Esophagus squamous epithelium (tissue), 5 donors: ENCODE results near the gene RIPK3. TPM values are rescaled to one million over a fixed set of nuclear protein-coding genes. Genes with fewer than 3 reads are reported as not detected.

Experiments used
- DNase-seq: peaks from one replicate; lab custom pipeline; 2025; lab: John Stamatoyannopoulos, UW
- H3K27ac ChIP-seq, 4 donors: fragments of 200-600 bp; sonication (generic); one replicate each; pipeline ENCODE4 v1.5.1; 2016 to 2019; ENCODE audit warnings: mild to moderate bottlenecking in 1 of 4
- H3K27me3 ChIP-seq, 4 donors: fragments of 200-600 bp; sonication (generic); 1 replicate in 3 of 4; 2 replicates in 1 of 4; pipeline versions ENCODE4 v1.5.1 to v1.6.0; 2017 to 2021; ENCODE audit warnings: antibody characterized with exemption in 1 of 4
- H3K36me3 ChIP-seq, 3 donors: fragments of 200-600 bp; sonication (generic); one replicate each; pipeline ENCODE4 v1.5.1; 2016 to 2019
- H3K4me1 ChIP-seq, 3 donors: fragments of 200-600 bp; sonication (generic); one replicate each; pipeline ENCODE4 v1.5.1; 2017 to 2019
- H3K4me3 ChIP-seq, 4 donors: fragments of 200-600 bp; sonication (generic); 1 replicate in 3 of 4; 2 replicates in 1 of 4; pipeline ENCODE4 v1.5.1; 2016 to 2019; ENCODE audit warnings: mild to moderate bottlenecking in 2 of 4, moderate library complexity in 1 of 4
- H3K9me3 ChIP-seq, 3 donors: fragments of 200-600 bp; sonication (generic); one replicate each; pipeline ENCODE4 v1.5.1; 2016 to 2019
- POLR2A ChIP-seq, 4 donors: fragments of 450-650 bp; IDR thresholded peaks; one replicate each; pipeline ENCODE4 v1.6.1; 2017; ENCODE audit warnings: antibody characterized with exemption in 4 of 4, mild to moderate bottlenecking in 4 of 4, moderate library complexity in 3 of 4
- WGBS, 2 donors: methylation state at CpG; one replicate each; pipeline ENCODE4 v1.1.5; 2018; 5-methylcytosine and 5-hydroxymethylcytosine counted together
- intact Hi-C: fragments of 100-400 bp; cut with DNase I; formaldehyde crosslinking; loops from one replicate; pipeline ENCODE4 v1.15.0; 2022
- total RNA-seq, 4 donors: library from RNA; depleted of rRNA; stranded (reverse); fragments of >200 nt; gene quantifications; one replicate each; pipeline ENCODE4 v1.1.0, GENCODE V29; 2016
- TF ChIP-seq, protein P1 (sequence below), 6 experiments: fragments of 450-650 bp in 4 of 6; fragments of 200-600 bp in 2 of 6; sonication (generic) in 2 of 6; IDR thresholded peaks; one replicate each; pipeline ENCODE4 v1.5.1; 2016 to 2019; ENCODE audit warnings: antibody characterized with exemption in 6 of 6, mild to moderate bottlenecking in 4 of 6, moderate library complexity in 4 of 6
- donor health status: DM: yes; HTN: yes; CAD: no.

RIPK3 gene
- total RNA-seq, 4 donors from 2014 or later: 10.3 to 21.4 (median 12.7) TPM

DNA sequence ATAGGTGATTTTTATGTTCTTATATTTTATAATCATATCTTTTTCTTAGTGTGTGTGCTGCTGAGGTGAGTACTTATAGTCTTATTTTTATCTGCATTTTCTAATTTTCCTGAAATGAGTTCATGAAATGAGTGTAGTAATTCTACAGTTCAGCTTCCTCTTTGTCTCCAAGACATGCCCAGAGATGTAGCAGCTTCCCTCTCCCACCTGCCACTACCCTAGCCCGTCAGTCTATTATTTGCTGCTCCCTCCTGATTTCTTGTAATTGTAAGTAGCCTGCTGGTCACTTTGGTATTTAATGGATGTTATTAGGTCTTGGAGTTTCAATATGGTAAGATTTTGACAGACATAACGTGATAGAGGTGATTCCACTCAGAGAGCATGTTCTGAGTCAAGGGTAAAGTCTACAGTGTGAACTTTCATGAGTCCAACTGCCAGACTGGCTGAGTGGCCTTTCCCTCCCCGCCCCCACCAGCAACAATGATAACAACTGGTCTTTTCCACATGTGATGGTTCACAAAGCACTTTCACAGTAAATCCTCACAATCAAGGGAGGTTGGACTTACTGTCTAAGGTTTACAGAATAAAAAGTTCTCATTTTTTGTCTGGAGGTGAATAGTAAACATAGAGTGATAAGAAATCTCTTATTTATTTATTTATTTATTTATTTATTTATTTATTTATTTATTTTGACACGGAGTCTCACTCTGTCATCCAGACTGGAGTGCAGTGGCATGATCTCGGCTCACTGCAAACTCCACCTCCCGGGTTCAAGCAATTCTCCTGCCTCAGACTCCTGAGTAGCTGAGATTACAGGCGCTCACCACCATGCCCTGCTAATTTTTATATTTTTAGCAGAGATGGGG is 4.2 kb upstream of the RIPK3 start:
- WGBS, 2 donors: 62 to 70% methylated on average over 6 to 7 of the region's 7 CpGs
- H3K4me3 ChIP-seq: no peak overlapping the region
- H3K27ac ChIP-seq: no peak overlapping the region
- intact Hi-C loops: no loop called here
- H3K27me3 ChIP-seq: peaks cover 0 to 15% (median 0%) of the 10 kb centered on the region in 4 donors
- H3K36me3 ChIP-seq: no peaks in the 10 kb centered on the region
- DNase-seq: no peak
- no peak for TF ChIP-seq POLR2A (IDR thresholded peaks at IDR 0.05)
- TF ChIP-seq, protein P1, sequence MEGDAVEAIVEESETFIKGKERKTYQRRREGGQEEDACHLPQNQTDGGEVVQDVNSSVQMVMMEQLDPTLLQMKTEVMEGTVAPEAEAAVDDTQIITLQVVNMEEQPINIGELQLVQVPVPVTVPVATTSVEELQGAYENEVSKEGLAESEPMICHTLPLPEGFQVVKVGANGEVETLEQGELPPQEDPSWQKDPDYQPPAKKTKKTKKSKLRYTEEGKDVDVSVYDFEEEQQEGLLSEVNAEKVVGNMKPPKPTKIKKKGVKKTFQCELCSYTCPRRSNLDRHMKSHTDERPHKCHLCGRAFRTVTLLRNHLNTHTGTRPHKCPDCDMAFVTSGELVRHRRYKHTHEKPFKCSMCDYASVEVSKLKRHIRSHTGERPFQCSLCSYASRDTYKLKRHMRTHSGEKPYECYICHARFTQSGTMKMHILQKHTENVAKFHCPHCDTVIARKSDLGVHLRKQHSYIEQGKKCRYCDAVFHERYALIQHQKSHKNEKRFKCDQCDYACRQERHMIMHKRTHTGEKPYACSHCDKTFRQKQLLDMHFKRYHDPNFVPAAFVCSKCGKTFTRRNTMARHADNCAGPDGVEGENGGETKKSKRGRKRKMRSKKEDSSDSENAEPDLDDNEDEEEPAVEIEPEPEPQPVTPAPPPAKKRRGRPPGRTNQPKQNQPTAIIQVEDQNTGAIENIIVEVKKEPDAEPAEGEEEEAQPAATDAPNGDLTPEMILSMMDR (IDR thresholded peaks at IDR 0.05): no peak
- H3K4me1 ChIP-seq: peaks cover 0 to 26% (median 9%) of the 10 kb centered on the region in 3 donors
- H3K9me3 ChIP-seq: no peaks in the 10 kb centered on the region

DNA sequence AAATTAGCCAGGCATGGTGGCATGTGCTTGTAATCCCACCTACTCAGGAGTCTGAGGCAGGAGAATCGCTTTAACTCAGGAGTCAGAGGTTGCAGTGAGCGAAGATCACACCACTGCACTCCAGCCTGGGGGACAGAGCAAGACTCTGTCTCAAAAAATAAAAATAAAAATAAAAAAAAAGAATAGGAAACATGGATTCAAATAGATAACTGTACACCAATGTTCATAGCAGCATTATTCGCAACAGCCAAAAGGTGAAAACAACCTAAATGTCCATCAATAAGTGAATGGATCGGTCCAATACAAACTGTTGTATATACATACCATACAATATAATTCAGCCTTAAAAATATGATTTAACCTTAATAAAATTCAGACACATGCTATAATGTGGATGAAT is 3.1 kb upstream of the RIPK3 start:
- Histone ChIP-seq H3K27me3 (peaks cover 0 to 15% (median 0%) of the 10 kb centered on the region in 4 donors), H3K9me3 (no peaks in the 10 kb centered on the region), H3K36me3 (peaks cover 0 to 8% (median 0%) of the 10 kb centered on the region in 3 donors), H3K4me1 (peaks cover 8 to 37% (median 18%) of the 10 kb centered on the region in 3 donors), H3K4me3 (no peak overlapping the region), H3K27ac (no peak overlapping the region)
- no peak for TF ChIP-seq POLR2A (IDR thresholded peaks at IDR 0.05)
- TF ChIP-seq, protein P1 (IDR thresholded peaks at IDR 0.05): no peak
- no peak for DNase-seq
- intact Hi-C loops: no loop called here
- WGBS, 2 donors: 74 to 98% methylated on average over 4 of the region's 4 CpGs

DNA sequence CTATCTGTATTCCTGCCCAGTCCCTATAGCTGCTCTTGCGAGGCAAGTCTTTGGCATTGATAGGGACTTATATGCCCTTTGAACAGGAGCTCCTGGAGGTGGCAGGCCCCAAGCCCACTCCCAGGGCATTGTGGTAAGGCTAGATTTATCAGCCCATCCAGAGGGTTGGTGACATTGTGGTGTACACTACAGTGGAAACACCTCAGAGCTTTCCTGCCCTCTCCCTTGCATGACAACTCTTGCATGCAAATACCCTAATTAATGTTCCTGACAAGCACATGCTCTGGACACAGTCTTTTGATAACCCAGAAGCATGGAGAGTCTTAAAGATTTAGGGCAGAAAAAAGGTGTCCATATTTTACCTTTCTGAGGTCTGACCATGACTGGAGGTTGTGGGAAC is 815 bp upstream of the RIPK3 start:
- Histone ChIP-seq H3K27ac (peak overlapping the region in 1 of 4 donors; percentile 78), H3K4me3 (no peak overlapping the region), H3K4me1 (peaks cover 8 to 46% (median 13%) of the 10 kb centered on the region in 3 donors), H3K27me3 (peaks cover 0 to 12% (median 0%) of the 10 kb centered on the region in 4 donors), H3K36me3 (peaks cover 0 to 30% (median 0%) of the 10 kb centered on the region in 3 donors), H3K9me3 (no peaks in the 10 kb centered on the region)
- DNase-seq: no peak
- intact Hi-C loops: no loop called here
- WGBS, 2 donors: no CpG with 5 or more reads among the region's 1 CpG
- TF ChIP-seq POLR2A (IDR thresholded peaks at IDR 0.05): no peak
- TF ChIP-seq, protein P1 (IDR thresholded peaks at IDR 0.05): no peak

DNA sequence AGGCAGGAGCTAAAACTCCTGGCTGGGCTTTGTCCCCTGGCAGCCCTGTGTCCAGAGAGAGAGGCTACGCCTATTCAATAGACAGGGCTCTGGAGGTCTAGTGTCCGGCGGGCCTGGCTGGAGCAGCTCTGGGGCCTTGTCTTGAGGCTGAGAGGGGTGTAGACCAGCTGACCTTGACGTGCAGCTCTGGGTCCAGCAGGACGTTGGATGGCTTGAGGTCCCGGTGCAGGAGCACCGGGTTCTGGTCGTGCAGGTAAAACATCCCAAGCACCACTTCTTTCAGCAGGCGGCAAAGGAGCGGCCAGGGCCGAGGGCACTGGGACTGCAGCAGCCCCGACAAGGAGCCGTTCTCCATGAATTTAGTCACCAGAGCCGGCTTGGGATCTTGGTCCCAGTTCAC is 948 bp downstream of the RIPK3 start:
- WGBS, 2 donors: 74 to 82% methylated on average over 7 of the region's 14 CpGs
- DNase-seq: no peak
- Histone ChIP-seq H3K4me1 (peaks cover 22 to 64% (median 26%) of the 10 kb centered on the region in 3 donors), H3K36me3 (peaks cover 0 to 30% (median 0%) of the 10 kb centered on the region in 3 donors), H3K27ac (peak overlapping the region in 2 of 4 donors; percentile 67 to 78), H3K4me3 (peak overlapping the region; percentile 42 to 73 (median 54)), H3K27me3 (peaks cover 0 to 23% (median 5%) of the 10 kb centered on the region in 4 donors), H3K9me3 (no peaks in the 10 kb centered on the region)
- TF ChIP-seq, protein P1 (IDR thresholded peaks at IDR 0.05): no peak
- TF ChIP-seq POLR2A (IDR thresholded peaks at IDR 0.05): no peak
- intact Hi-C loops: no loop called here

DNA sequence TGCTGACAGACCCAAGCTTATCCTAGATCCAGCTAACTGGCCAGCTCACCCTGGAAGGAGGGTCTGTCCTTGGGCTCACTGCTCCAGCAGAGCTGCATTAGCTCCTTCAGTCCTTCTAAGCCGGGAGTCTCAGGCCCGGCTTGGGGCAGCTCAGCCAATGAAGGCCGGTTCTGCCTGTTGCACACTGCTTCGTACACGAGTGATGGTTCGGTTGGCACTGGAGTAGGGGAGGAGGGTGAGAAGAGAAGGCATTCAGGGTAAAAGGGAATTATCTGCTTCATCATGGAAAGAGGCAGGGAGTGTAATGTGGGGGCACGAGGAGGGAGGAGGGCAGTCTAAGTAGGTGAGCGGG is 2.0 kb downstream of the RIPK3 start:
- TF ChIP-seq, protein P1 (IDR thresholded peaks at IDR 0.05): no peak
- no peak for TF ChIP-seq POLR2A (IDR thresholded peaks at IDR 0.05)
- Histone ChIP-seq H3K36me3 (peaks cover 0 to 30% (median 0%) of the 10 kb centered on the region in 3 donors), H3K4me1 (peaks cover 30 to 74% (median 36%) of the 10 kb centered on the region in 3 donors), H3K27me3 (peaks cover 0 to 33% (median 6%) of the 10 kb centered on the region in 4 donors), H3K4me3 (no peak overlapping the region), H3K9me3 (no peaks in the 10 kb centered on the region), H3K27ac (no peak overlapping the region)
- no peak for DNase-seq
- intact Hi-C loops: no loop called here
- 77 to 95% methylated on average over 2 to 3 of the region's 8 CpGs for WGBS, 2 donors
